HG03095 (cell line): Measurements from ENCODE around the gene DYRK3.
"Not testable (repeated sequence)": the region's sequence is repeated elsewhere in the genome, so short reads cannot be mapped to it uniquely, and the experiment has no call there.

Experiments used
- ATAC-seq: cut with Tn5 transposase; IDR thresholded peaks from one replicate; pipeline ENCODE4 v1.9.1; 2021; ENCODE audit warnings: moderate library complexity; ENCODE audit not compliant: unreplicated experiment

The DYRK3 gene

GRCh38 chr1:206635080-206635977 is at the start of gene DYRK3:
TSS of gene DYRK3 (plus strand) at chr1:206635536. CDS start at chr1:206635704, 168 bp downstream.
- peak; percentile 88 for ATAC-seq

- ATAC-seq: no peak
These were observed 48.6 kb upstream of the DYRK3 start for GRCh38 chr1:206586501-206587445.

GRCh38 chr1:206587904-206588303 is 47.4 kb upstream of the DYRK3 start:
- ATAC-seq: no peak

- no peak for ATAC-seq
These were observed 46.8 kb upstream of the DYRK3 start for GRCh38 chr1:206588492-206588891.

- ATAC-seq: no peak
These were observed 46.1 kb upstream of the DYRK3 start for GRCh38 chr1:206589206-206589605.

GRCh38 chr1:206590025-206590758 is 45.1 kb upstream of the DYRK3 start:
- peak; percentile 60 for ATAC-seq

- no peak for ATAC-seq
These were observed 44.1 kb upstream of the DYRK3 start for GRCh38 chr1:206591226-206591625.

- ATAC-seq: no peak
These were observed 43.6 kb upstream of the DYRK3 start for GRCh38 chr1:206591696-206592095.

- ATAC-seq: no peak
These were observed 41.9 kb upstream of the DYRK3 start for GRCh38 chr1:206593351-206593925.

- ATAC-seq: no peak
These were observed 39.6 kb upstream of the DYRK3 start for GRCh38 chr1:206595581-206596318.

- no peak for ATAC-seq
These were observed 39.0 kb upstream of the DYRK3 start for GRCh38 chr1:206596319-206596666.

- no peak for ATAC-seq
These were observed 34.8 kb upstream of the DYRK3 start for GRCh38 chr1:206600527-206600926.

- no peak for ATAC-seq
These were observed 30.5 kb upstream of the DYRK3 start for GRCh38 chr1:206604861-206605260.

- ATAC-seq: no peak
These were observed 28.5 kb upstream of the DYRK3 start for GRCh38 chr1:206606867-206607266.

- no peak for ATAC-seq
These were observed 27.1 kb upstream of the DYRK3 start for GRCh38 chr1:206608108-206608698.

- ATAC-seq: no peak
These were observed 25.9 kb upstream of the DYRK3 start for GRCh38 chr1:206609229-206609991.

- ATAC-seq: peak; percentile 84
These were observed 23.0 kb upstream of the DYRK3 start, which contains the start of gene EIF2D for GRCh38 chr1:206612129-206612876. TSS of gene EIF2D (minus strand) at chr1:206612465. CDS start at chr1:206612342, 123 bp downstream.

GRCh38 chr1:206626396-206626795 is 8.9 kb upstream of the DYRK3 start:
- not testable (repeated sequence) for ATAC-seq
